Stimulated activated CD8-positive, alpha-beta memory T cell treated with anti-CD3 and anti-CD28 coated beads, Interleukin-12 subunit alpha, Interleukin-12 subunit beta, amount 100 ng/mL, for 24 hours (primary cell): Measurements from ENCODE around the gene RERG.

Source experiments
- DNase-seq: peaks from one replicate; pipeline ENCODE4 v3.0.0-alpha.2; 2020; ENCODE audit errors: extremely low read depth

The RERG gene

GRCh38 chr12:15218794-15219193, 2.4 kb downstream of the RERG start:
- DNase-seq, result no peak

GRCh38 chr12:15216036-15216889, 5.0 kb downstream of the RERG start:
- DNase-seq, result no peak

DNA sequence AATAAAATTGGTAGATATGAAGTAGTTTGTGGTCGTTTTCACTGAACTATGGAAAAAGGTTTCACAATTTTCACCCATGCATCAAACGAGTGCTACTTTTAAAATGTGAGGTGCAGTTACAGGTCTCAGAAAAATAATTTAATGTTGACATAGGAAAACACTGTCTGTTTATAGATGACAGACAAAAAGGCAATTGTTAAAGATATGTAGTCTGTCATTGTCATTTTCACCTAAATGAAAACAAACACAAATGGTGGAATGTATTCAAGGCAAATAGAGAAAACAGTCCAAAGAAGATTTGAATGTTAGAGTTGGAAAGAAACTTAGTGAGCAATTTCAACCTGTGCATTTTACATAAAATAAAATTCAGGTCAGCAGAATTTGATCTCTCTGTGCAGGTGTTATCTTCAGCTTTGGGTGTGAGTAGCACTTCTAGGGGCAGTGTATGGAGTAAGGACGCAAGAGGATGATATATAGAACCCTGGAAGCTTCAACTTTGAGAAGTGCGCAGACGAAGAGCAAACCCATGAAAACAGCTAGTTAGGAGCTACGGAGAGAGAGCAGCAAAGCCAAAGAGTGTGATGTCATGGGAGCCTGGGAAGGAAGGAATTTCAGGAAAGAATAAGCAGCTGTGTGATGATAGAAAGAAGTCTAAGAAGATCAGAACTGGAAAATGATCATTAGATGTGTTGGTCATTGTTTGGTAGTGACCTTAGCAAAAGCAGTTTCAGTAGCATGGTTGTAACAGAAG, 6.2 kb downstream of the RERG start:
- no peak for DNase-seq

- DNase-seq, result no peak
These were observed 8.3 kb downstream of the RERG start for GRCh38 chr12:15212930-15213329.

DNA sequence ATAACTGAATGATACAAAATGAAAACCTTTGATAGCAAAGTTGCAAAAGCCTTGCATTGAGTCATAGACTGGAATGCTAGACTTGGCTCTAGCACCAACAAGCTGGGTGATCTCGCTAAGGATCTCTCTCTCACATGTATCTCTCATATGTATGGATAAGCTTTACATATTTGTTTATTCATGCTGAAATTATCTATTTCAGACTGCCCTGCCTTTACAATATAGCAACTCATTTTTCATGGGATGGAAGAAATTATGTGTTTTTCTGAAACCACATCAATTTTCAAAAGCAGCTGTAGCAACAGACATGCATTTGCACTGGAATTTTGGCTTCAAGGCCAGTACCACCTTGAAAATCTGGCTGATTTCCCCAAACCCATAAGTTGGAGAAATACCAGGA, 11.4 kb downstream of the RERG start:
- DNase-seq, result no peak

- no peak for DNase-seq
These were observed 12.2 kb downstream of the RERG start for GRCh38 chr12:15208871-15209656.

DNA sequence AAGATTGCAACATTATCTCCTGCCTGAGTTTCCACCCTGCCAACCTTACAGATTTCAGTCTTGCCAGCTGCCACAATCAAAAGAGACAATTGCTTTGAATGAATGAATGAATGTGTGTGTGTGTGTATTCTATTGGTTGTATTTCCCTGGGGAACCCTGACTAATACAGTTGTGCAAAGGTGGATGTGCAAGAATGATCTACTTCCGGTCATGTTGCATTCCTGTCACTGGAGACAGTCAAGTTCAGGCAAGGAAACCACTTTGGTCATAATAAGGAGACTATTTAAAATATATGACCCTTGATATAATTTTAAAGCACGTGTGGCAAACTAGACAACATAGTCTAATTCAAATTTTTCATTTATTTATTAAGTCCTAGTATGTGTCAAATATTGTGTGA, 13.1 kb downstream of the RERG start:
- DNase-seq, result no peak

- DNase-seq, result no peak
These were observed 14.3 kb downstream of the RERG start for GRCh38 chr12:15206831-15207389.

DNA sequence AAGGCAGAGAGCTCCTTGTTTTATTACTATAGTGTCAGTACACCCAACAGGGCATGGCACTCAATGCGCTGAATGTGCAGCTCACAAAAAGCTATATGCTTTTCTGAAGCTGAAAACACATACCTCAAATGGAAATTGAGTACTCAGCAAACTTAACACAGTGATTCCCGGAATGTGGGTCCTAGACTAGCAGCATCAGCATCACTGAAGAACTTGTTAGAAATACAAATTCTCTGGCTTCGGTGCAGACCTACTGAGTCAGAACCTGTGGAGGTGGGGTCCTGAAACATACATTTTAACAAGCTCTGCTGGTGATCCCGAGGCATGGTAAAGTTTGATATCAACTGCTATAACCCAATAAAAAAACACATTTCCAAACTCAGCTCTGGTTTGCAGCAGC, 14.9 kb downstream of the RERG start:
- DNase-seq, result no peak

- DNase-seq, result no peak
These were observed 15.7 kb downstream of the RERG start for GRCh38 chr12:15205341-15206010.

DNA sequence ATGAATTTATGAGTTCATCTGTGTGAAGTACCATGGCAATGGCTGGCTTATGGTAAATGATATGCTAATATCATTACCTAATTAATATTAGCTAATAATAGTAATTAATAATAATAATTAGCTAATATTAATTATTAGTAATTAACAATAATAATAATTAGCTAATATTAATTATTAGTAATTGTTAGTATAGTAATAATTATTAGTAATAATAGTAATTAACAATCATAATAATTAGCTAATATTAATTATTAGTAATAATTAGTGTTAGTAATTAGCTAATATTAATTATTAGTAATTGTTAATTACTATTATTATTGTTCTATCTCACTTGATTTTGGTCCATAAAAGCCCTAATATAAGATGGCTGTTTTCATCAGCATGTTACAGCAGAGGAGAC, 19.8 kb downstream of the RERG start:
- DNase-seq, result no peak

DNA sequence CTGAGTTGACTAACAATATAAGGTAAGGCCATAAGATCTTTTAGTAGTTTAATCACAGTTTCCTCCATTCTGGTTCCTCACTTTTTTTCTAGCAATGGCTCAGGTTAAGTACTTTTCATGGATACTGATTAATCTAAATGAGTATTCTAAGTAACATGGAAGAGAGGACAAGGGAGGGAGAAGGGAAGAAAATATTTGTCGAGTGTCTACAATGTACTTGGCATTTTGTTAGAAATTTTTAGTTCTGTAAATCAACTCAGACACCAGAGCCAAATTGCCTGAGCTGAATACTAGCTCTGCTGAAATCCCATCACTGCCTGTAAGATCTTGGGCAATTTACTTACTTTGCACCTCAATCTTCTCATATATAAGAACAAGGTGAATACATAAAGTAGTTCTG, 20.2 kb downstream of the RERG start:
- DNase-seq, result no peak

DNA sequence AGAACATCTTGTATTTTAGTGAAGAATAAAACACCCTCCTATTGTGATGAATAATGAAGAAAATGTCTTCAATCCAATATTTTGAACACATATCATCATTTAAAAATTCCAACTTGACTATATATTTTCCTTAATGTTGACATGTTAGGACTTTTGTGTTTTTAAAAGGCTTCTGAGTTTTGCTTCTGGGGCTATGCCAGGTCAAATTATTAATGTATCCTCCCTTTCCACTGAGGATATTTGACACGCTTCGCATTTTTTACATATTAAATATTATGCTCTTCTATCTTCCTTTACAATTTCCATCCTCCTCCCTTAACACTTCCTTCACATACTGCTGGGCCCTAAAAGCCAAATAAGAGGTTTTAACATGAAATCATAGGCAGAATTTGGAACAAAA, 20.6 kb downstream of the RERG start:
- no peak for DNase-seq

DNA sequence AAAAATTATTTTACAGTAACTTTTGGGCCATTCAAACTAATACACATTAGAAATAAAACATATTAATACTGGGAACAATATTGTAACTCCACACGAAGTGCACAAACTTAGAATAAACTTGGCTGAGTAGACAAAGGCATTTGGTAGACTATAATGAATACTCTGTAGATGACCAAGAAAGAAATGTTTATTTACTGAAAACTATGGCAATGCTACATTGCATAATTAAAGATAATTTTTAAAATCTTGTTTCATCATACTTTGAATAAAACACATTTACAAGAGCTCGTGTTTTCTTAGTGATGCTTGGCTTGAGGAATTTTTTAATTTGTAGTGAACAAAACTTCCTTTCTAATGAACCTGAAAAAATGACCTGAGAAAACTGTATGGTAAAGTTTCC, 21.3 kb downstream of the RERG start:
- DNase-seq, result no peak

GRCh38 chr12:15196678-15197505, 24.3 kb downstream of the RERG start:
- DNase-seq, result no peak

- DNase-seq, result no peak
These were observed 25.0 kb downstream of the RERG start for GRCh38 chr12:15196221-15196620.

- DNase-seq, result no peak
These were observed 26.5 kb downstream of the RERG start for GRCh38 chr12:15194456-15195368.

GRCh38 chr12:15193946-15194345, 27.3 kb downstream of the RERG start:
- no peak for DNase-seq

DNA sequence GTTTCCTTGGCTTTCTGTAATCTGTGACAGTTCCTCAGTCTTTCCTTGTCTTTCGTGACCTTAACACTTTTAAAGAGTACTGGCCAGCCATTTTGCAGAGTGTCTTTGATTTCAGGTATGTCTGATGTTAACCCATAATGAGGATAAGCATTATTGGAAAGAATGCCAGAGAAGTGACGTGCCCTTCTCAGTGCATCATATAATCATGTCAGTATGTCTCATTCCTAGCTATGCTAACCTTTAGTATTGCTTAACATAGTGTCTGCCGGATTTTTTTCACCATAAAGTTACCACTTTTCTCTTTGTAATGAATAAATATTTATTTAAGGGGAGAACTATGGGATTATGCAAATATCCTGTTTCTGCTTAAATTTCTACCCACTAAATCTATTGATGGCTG, 28.5 kb downstream of the RERG start:
- no peak for DNase-seq

DNA sequence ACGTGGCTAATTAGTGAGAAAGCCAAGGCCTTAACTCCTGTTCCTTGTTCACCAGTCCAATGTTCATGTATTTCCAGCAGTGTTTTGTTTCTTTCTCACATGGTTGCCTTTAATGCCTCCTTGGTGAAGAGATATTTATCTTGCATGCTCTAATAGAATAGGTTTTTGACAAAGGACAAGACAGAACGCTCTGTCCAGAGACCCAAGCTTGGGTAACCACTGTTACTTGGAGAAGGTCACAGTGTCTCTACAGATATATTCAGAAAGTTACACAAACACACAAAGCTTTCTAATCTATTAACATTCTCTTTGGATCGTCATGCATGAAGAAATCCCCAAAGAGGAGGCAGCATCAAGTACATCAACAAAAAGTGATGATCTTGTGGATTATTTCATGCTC, 33.1 kb downstream of the RERG start:
- DNase-seq, result no peak
